GM23338 (cell line): ENCODE measurements around the gene PADI6. TPM values are rescaled to one million over a fixed set of nuclear protein-coding genes. Genes with fewer than 3 reads are reported as not detected.

Source experiments
- ATAC-seq: fragments of 200-7000 bp; cut with Tn5 transposase; 3 replicates; pipeline ENCODE4 v1.9.1; 2020
- DNase-seq: peaks from one replicate; pipeline ENCODE4 v3.0.0-alpha.2; 2015; ENCODE audit warnings: low spot score
- H2AFZ ChIP-seq: fragments of 200-600 bp; sonication (generic); 2 replicates; pipeline ENCODE4 v1.8.0; 2016; ENCODE audit warnings: antibody characterized with exemption, mild to moderate bottlenecking, moderate library complexity
- H3F3A ChIP-seq: fragments of 200-600 bp; sonication (generic); replicated peaks from 2 replicates; pipeline ENCODE4 v1.8.0; 2017; ENCODE audit warnings: antibody characterized with exemption, mixed run types, low read depth
- H3K27ac ChIP-seq: fragments of 200-600 bp; sonication (generic); 2 replicates; pipeline ENCODE4 v1.6.1; 2016; ENCODE audit warnings: low read depth
- H3K27me3 ChIP-seq: fragments of 200-600 bp; sonication (generic); 2 replicates; pipeline ENCODE4 v1.8.0; 2016; ENCODE audit warnings: mild to moderate bottlenecking, mixed run types, moderate library complexity; ENCODE audit not compliant: insufficient read depth
- H3K36me3 ChIP-seq: fragments of 200-600 bp; sonication (generic); 2 replicates; pipeline ENCODE4 v1.8.0; 2016; ENCODE audit warnings: mild to moderate bottlenecking; ENCODE audit not compliant: insufficient read depth
- H3K4me1 ChIP-seq: fragments of 200-600 bp; sonication (generic); 2 replicates; pipeline ENCODE4 v1.8.0; 2016; ENCODE audit warnings: mild to moderate bottlenecking, moderate library complexity; ENCODE audit not compliant: insufficient read depth
- H3K4me2 ChIP-seq: fragments of 200-600 bp; sonication (generic); 2 replicates; pipeline ENCODE4 v1.7.1; 2017; ENCODE audit warnings: mixed run types
- H3K4me3 ChIP-seq: fragments of 200-600 bp; sonication (generic); 2 replicates; pipeline ENCODE4 v1.6.1; 2016; ENCODE audit warnings: mixed run types
- H3K79me2 ChIP-seq: fragments of 200-600 bp; sonication (generic); replicated peaks from 2 replicates; pipeline ENCODE4 v1.8.0; 2017; ENCODE audit warnings: mild to moderate bottlenecking; ENCODE audit not compliant: insufficient read depth
- H3K9me2 ChIP-seq: fragments of 200-600 bp; sonication (generic); 2 replicates; pipeline ENCODE4 v1.8.0; 2017; ENCODE audit not compliant: insufficient read depth
- H4K20me1 ChIP-seq: fragments of 200-600 bp; sonication (generic); replicated peaks from 2 replicates; pipeline ENCODE4 v1.8.0; 2017; ENCODE audit warnings: mild to moderate bottlenecking; ENCODE audit not compliant: insufficient read depth
- H3K27ac Mint-ChIP-seq: 2 replicates; pipeline ENCODE4 v1.8.0; 2020; ENCODE audit warnings: inconsistent platforms, mild to moderate bottlenecking, moderate library complexity, mixed read lengths
- H3K27me3 Mint-ChIP-seq: 3 replicates; pipeline ENCODE4 v1.8.0; 2022; ENCODE audit warnings: low read depth, mild to moderate bottlenecking, moderate library complexity, mixed read lengths, inconsistent platforms; ENCODE audit not compliant: insufficient read depth, poor library complexity
- H3K36me3 Mint-ChIP-seq: 3 replicates; pipeline ENCODE4 v1.8.0; 2021; ENCODE audit warnings: low read depth, mild to moderate bottlenecking, inconsistent platforms, moderate library complexity, mixed read lengths
- H3K4me1 Mint-ChIP-seq: 3 replicates; pipeline ENCODE4 v1.8.0; 2020; ENCODE audit warnings: mild to moderate bottlenecking, inconsistent platforms, mixed read lengths
- H3K4me3 Mint-ChIP-seq: 3 replicates; pipeline ENCODE4 v1.8.0; 2021; ENCODE audit warnings: moderate library complexity, mild to moderate bottlenecking, inconsistent platforms, mixed read lengths
- H3K9me3 Mint-ChIP-seq: 3 replicates; pipeline ENCODE4 v1.8.0; 2020; ENCODE audit warnings: moderate library complexity, mild to moderate bottlenecking, inconsistent platforms, mixed read lengths
- POLR2AphosphoS5 ChIP-seq: IDR thresholded peaks from 2 replicates; pipeline ENCODE4 v1.6.1; 2016; ENCODE audit warnings: antibody characterized with exemption, low read depth
- REST ChIP-seq: IDR thresholded peaks from one replicate; pipeline ENCODE4 v1.6.1; 2018; ENCODE audit warnings: antibody characterized with exemption; ENCODE audit not compliant: unreplicated experiment
- ZNF462 ChIP-seq: fragments of 250-450 bp; sonication (Bioruptor Pico); IDR thresholded peaks from 2 replicates; pipeline ENCODE4 v1.5.0; 2020; ENCODE audit warnings: mild to moderate bottlenecking, moderate library complexity
- polyA plus RNA-seq: library from polyadenylated mRNA; unstranded; fragments of >200 nt; fragmentation: Nextera tagmentation; extraction: Ambion mirVana; gene quantifications from 2 replicates; pipeline ENCODE4 v1.2.1, GENCODE V29; 2016
- total RNA-seq: library from RNA; depleted of rRNA; stranded (reverse); fragments of >200 nt; shearing (Covaris generic); gene quantifications from 2 replicates; pipeline ENCODE4 v1.2.3, GENCODE V29; 2014

Gene PADI6
- total and polyA plus RNA-seq, 2 experiments from 2014 or later = not detected

GRCh38 chr1:17347769-17348592 lies 24.0 kb upstream of the PADI6 start (continued):
- no peak for TF ChIP-seq ZNF462 (CRISPR knock-in tag)

DNA sequence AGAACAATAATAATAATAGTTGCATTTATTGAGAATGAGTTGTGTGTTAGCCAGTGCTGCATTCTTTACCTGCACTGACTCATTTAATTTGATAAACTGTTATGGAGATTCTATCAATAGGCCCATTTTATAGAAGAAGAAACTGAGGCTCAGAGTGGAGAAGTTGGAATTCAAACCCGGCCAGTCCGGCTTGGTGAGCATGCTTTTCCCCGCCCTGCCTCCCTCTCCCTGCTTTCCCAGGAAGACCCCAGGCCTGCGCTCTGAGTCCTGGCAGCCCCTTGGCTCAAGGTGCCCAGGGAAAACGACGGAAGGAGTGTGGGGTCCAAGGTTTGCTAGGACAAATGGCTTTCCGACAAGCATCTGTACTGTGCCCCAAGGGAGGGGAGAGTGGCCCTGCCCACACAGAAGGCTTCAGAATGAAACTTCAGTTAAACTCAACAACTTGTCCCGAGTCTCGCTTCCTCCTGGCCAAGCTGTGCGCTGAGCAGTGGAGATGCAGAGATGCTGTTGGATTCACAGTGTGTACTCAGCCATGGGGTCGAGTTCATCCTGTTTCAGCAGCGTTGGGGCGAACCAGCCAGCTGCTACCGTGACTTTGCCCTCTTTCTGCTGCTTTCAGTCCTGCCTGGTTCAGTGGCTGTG lies 23.3 kb upstream of the PADI6 start:
- DNase-seq (no peak), ATAC-seq (no peak)
- no peaks in the 10 kb centered on the region for H3F3A ChIP-seq
- Mint-ChIP-seq H3K27me3 (peaks cover 10% of the 10 kb centered on the region), H3K4me1 (no peaks in the 10 kb centered on the region), H3K36me3 (no peaks in the 10 kb centered on the region), H3K27ac (no peak overlapping the region), H3K9me3 (peaks cover 17% of the 10 kb centered on the region), H3K4me3 (no peak overlapping the region)
- H3K79me2 ChIP-seq = no peaks in the 10 kb centered on the region
- no peaks in the 10 kb centered on the region for H4K20me1 ChIP-seq
- no peaks in the 10 kb centered on the region for H3K27me3 ChIP-seq
- no peak overlapping the region for H3K27ac ChIP-seq
- no peak overlapping the region for H3K4me3 ChIP-seq
- no peaks in the 10 kb centered on the region for H3K9me2 ChIP-seq
- no peaks in the 10 kb centered on the region for H3K36me3 ChIP-seq
- H3K4me2 ChIP-seq = no peak overlapping the region
- 0 out of 2 replicates have a peak, but pooled peaks cover 3% of the 10 kb centered on the region for H3K4me1 ChIP-seq
- peak overlapping the region; percentile 43; the same call in 1 of the 2 replicates for H2AFZ ChIP-seq
- TF ChIP-seq REST (no peak), ZNF462 (CRISPR knock-in tag) (no peak), POLR2AphosphoS5 (no peak)
